MM.1S (cell line): ENCODE measurements around the gene KCNA5.

Source experiments
- EZH2 ChIP-seq: fragments of 300-600 bp; sonication (generic); optimal IDR thresholded peaks from 2 replicates; pipeline ENCODE3; 2017; ENCODE audit warnings: low read depth, mild to moderate bottlenecking, antibody characterized with exemption, low read length, mixed read lengths
- EZH2phosphoT487 ChIP-seq: fragments of 300-600 bp; sonication (generic); IDR thresholded peaks from 2 replicates; pipeline ENCODE4 v1.6.1; 2018; ENCODE audit warnings: antibody characterized with exemption, low read length
- TF ChIP-seq, protein P1 (sequence below): fragments of 300-600 bp; sonication (generic); IDR thresholded peaks from 2 replicates; pipeline ENCODE4 v1.5.1; 2016; ENCODE audit warnings: antibody characterized with exemption, low read length, mixed read lengths

DNA sequence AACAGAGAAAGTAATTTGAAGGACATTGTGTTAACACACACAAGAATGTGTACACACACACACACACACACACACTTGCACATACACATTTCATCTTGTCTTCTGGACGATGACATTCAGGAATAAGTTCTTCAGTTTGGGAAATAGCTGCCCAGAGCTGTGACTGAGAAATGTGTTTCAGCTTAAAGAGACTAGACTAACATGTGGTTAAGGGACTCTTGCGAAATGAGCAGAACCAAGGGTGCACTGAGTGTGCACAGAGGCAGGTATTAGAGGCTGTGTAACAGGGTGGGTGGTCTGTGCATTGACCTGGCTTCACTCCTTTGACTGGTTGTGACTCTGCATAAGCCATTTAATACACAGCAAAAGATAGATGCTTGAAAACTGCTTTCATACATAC, 29.4 kb upstream of the KCNA5 start:
- TF ChIP-seq, protein P1, sequence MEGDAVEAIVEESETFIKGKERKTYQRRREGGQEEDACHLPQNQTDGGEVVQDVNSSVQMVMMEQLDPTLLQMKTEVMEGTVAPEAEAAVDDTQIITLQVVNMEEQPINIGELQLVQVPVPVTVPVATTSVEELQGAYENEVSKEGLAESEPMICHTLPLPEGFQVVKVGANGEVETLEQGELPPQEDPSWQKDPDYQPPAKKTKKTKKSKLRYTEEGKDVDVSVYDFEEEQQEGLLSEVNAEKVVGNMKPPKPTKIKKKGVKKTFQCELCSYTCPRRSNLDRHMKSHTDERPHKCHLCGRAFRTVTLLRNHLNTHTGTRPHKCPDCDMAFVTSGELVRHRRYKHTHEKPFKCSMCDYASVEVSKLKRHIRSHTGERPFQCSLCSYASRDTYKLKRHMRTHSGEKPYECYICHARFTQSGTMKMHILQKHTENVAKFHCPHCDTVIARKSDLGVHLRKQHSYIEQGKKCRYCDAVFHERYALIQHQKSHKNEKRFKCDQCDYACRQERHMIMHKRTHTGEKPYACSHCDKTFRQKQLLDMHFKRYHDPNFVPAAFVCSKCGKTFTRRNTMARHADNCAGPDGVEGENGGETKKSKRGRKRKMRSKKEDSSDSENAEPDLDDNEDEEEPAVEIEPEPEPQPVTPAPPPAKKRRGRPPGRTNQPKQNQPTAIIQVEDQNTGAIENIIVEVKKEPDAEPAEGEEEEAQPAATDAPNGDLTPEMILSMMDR: no peak
- TF ChIP-seq EZH2: no peak
- TF ChIP-seq EZH2phosphoT487: no peak
